ENCODE data around the gene FURIN.
"Not testable (repeated sequence)": the region's sequence is repeated elsewhere in the genome, so short reads cannot be mapped to it uniquely, and the experiment has no call there.

The FURIN gene

DNA sequence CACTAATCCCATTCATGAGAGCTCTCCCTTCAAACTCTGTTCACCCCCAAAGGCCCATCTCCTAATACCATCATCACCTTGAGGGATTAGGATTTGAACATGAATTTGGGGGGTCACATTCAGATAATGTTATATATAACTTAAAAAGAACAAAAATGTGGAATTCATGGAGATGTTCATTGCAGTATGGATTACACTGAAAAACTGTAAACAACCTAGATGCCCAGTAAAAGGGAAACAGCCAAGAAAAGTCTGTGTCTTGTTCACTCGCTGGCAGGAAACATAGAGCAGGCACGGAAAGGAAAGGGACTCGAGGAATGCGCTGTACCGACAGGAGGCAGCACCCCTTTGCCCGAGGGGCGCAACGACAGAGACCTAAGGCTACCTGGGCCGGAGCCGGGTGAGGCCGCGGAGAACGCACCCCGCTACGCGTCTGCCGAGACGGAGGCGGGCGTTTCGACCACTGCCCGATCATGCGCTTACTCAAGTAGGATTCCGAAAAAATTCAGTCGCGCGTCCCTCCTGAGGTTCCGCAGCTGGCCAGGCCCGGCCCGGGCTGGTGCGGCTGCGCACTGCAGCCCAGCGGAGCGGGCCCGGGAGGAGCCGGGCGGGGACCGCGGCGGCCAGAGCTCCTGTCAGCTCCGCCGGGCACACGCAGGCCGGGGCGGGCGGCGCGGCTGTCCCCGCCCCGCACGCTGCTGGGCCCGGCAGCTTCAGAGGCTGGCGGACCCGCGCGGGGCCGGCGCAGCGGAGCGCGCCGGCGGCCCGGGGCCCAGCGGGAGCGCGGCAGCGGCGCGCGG lies 33.9 kb downstream of the FURIN start:
- peak; percentile 92 for DNase-seq (ENCODE audit: low spot score)

DNA sequence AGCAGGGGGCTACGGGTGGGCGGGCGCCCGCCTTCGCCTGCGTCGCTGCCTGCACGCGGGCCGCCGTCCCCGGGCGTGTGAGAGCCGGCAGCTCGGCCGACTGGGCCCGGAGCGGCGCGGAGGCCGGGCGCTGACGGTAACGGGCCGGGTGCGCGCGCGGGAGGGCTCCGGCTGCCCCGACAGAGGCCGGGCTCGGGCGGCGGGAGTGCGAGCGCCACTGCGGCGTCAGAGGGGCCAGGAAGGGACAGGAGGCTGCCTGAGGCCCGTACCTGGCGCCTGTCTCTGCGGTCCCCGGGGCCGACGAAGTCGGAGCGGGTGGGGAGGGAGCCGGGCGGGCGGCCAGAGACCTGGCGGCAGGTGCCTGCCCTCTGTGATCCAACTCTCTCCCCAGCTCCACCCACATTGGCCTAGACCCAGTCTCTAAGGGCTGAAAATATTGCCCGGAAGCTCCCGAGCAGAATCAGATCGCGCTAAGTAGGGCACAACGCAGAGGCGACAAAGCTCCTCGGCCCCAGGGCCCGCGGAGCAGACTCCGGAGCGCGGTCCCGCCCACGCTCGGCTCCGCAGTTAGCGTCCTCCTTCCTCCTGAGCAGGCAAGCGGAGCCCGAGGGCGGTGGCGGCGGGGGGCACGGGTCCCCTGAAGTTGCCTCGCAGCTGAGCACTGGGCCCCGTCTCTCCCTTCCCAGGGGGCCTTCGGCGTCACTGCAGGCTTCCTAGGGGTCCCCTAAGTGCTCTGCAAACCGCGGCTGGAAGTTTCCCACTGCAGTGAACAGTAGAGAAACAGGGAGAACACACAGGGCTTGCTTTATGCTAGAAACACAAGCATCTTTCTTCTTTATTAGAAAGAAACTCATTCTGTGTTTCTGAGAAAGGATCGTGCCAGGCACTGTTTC lies 34.7 kb downstream of the FURIN start, which contains the start of gene MAN2A2:
MAN2A2 (plus strand) TSS at position 463 of the 893 bp plus-strand sequence. CDS start 906 bp downstream, outside the sequence.
- peak; percentile 82 for DNase-seq (ENCODE audit: low spot score)

DNA sequence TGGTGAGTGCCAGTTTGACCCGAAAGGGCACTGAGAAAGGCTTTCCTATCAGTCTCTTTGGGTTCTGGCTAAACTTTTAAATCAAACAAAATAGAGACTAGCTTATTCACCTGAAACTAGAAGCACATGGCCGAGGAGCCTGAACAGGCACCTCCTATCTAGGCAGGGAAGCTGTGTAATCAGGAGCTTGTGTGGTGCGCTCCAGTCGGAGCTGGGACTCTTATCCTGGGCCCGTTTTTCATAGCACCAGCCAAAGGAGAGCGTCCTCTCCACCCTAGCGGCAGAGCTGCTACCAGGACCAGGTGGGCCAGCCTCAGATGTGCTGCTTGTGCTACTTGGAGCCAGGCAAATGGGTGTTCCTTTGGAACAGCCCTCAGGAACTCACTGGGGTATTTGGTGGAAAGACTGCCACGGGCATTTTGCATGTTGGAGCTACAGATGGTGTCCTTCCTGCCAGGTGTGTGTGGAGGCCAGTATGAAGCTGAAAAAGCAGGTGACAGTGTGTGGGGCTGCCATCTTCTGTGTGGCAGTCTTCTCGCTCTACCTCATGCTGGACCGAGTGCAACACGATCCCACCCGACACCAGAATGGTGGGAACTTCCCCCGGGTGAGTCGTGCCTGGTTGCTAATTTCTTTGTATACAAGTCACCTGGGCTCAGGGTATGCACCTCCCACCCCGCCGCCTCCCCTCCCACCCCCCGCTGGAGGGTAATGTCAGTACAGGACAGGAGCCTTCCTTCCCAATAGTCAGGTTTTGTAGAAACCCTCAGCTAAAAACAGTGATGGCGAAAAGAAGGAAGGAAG lies 35.5 kb downstream of the FURIN start:
- no peak for DNase-seq (ENCODE audit: low spot score)

DNA sequence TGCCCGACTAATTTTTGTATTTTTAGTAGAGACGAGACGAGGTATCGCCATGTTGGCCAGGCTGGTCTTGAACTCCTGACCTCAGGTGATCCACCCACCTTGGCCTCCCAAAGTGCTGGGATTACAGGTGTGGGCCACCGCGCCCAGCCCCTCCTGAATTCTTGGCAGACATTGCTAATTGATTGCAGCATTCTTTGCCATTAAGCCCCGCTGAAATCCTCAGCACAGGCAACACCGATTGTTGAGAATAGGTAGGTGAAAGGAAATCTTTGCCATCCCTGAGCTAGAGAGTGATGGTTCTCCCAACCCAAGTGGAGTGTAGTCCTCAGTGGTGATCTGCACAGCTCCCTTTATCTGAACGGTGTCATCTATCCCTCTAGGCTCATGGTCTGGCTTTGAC lies 36.4 kb downstream of the FURIN start:
- DNase-seq (ENCODE audit: low spot score) = no peak

DNA sequence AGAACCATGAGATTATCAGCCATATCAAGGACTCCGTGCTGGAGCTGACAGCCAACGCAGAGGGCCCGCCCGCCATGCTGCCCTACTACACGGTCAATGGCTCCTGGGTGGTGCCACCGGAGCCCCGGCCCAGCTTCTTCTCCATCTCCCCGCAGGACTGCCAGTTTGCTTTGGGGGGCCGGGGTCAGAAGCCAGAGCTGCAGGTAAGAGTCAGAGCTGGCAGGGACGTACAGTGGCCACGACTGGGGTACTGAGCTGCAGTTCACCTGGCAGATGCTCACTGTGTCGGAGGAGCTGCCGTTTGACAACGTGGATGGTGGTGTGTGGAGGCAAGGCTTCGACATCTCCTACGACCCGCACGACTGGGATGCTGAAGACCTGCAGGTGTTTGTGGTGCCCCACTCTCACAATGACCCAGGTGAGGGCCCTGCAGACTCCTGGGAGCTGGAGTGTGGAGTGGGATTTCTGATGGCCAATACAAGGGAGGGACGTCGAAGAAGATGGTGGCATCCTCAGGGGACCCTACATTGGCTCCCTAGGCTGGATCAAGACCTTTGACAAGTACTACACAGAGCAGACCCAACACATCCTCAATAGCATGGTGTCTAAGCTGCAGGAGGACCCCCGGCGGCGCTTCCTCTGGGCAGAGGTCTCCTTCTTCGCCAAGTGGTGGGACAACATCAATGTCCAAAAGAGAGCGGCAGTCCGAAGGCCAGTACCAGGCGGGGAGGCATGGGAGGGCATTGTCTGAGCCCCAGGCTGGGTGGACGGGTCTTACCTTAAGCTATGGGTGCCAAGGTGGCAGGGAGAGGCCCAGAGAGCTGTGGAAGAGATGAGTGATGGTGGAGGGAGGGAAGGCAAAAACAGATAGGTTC lies 37.2 kb downstream of the FURIN start:
- no peak for DNase-seq (ENCODE audit: low spot score)

- DNase-seq (ENCODE audit: low spot score) = no peak
Measured at GRCh38 chr15:90906181-90906849, 37.9 kb downstream of the FURIN start.

DNA sequence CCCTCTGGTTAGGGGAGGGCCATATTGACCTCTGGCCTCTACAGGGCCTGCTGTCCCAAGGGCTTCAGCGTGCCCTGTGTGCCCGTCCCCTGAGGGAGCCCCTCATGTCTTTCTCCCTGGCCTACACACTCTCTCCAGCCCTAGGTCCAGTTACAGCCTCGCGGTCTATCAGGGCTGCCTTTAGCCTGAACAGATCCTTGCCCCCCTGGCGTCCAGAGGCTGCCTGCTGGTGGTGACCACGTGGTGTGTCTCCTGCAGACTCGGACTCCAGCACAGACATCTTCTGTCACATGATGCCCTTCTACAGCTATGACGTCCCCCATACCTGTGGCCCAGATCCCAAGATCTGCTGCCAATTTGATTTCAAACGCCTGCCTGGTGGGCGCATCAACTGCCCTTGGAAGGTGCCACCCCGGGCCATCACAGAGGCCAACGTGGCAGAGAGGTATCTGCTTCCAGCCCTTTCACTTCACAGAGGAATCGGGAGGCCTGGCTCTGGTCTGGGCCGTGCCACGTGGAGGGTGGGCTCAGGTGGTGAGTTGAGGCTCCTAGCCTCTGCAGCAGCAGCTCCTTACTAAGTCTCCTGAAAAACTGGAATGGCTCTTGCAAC lies 38.8 kb downstream of the FURIN start:
- no peak for DNase-seq (ENCODE audit: low spot score)

DNA sequence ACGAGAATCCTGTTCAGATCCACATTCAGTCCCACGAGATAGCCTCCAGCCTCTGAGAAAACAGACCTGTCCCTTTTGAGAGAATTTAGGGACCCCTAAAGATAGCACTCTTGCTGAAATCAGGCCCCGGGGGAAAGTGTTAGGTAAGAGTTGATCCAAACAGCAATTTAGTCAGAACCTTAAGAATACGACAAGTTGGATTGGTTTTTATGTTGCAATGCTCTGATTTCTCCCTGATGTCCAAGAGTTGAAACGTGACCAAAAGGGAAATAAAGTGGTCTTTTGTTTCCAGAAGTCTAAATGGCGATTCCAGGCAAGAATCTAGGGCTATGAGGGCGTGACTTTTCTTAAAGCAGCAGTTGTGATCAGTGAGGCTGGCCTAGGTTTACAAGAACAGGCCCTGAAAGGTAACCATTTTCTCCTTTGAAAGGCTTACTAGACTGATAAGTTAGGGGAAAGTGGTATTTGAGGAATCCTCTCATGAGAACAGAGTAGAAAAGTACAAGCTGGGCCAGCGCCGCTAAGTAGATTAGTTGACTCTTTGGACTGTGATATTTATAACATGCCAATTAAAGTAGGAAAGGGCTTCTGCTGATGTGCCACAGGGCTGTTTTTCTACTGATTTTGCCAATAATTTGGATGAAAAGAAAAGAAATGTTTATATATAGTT lies 39.6 kb downstream of the FURIN start:
- peak; percentile 63 for DNase-seq (ENCODE audit: low spot score)

DNA sequence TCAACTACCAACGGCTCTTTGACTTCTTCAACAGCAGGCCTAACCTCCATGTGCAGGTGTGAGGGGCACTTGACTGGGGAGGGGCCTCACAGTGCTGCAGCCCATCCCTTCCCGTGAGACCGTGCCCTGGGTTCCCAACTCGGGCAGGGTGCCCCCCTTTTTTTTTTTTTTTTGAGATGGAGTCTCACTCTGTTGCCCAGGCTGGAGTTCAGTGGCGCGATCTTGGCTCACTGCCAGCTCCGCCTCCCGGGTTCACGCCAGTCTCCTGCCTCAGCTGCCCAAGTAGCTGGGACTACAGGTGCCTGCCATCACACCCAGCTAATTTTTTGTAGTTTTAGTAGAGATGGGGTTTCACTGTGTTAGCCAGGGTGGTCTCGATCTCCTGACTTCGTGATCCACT lies 41.1 kb downstream of the FURIN start:
- DNase-seq (ENCODE audit: low spot score) = not testable (repeated sequence)

GRCh38 chr15:90909976-90910375 lies 41.6 kb downstream of the FURIN start:
- no peak for DNase-seq (ENCODE audit: low spot score)

- DNase-seq (ENCODE audit: low spot score) = no peak
Measured at GRCh38 chr15:90910441-90911301, 42.3 kb downstream of the FURIN start.

DNA sequence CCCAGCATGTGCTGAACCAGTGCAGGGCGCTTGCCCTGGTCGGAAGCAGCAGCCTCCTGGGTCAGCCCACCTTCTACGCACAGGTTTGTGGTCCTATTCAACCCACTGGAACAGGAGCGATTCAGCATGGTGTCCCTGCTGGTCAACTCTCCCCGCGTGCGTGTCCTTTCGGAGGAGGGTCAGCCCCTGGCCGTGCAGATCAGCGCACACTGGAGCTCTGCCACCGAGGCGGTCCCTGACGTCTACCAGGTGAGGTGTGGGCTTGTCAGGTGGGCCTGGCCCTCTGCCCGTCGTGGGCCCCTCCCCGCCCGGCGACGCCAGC lies 42.9 kb downstream of the FURIN start:
- DNase-seq (ENCODE audit: low spot score) = no peak

DNA sequence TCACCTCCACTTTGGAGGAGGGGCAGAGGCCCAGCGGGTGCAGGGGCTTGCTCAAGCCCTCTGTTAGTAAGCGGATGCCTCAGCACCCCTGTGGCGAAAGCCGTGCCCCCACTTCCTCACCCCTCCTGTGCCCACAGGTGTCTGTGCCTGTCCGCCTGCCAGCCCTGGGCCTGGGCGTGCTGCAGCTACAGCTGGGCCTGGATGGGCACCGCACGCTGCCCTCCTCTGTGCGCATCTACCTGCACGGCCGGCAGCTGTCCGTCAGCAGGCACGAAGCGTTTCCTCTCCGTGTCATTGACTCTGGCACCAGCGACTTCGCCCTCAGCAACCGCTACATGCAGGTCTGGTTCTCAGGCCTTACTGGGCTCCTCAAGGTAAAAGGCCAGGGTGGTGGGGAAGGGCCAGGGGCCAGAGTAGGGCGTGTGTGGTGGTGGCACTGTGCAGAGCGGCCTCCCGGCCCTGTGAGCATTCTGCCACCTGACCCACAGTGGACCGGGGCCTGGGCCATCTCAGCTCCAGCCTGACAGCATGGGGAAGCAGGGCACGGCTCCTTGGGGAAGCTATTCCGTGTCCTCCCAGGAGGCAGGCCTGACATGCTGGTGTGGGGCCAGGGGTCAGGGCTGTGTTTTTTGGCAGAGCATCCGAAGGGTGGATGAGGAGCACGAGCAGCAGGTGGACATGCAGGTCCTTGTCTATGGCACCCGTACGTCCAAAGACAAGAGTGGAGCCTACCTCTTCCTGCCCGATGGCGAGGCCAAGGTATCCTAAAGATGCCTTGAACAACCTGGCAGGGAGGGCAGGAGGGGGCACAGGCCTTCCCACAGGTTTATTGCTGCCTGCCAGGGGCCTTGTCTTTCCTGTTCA lies 43.8 kb downstream of the FURIN start:
- DNase-seq (ENCODE audit: low spot score) = no peak

- no peak for DNase-seq (ENCODE audit: low spot score)
Measured at GRCh38 chr15:90912770-90913075, 44.3 kb downstream of the FURIN start.

GRCh38 chr15:90913398-90913944 lies 45.1 kb downstream of the FURIN start:
- DNase-seq (ENCODE audit: low spot score) = no peak

DNA sequence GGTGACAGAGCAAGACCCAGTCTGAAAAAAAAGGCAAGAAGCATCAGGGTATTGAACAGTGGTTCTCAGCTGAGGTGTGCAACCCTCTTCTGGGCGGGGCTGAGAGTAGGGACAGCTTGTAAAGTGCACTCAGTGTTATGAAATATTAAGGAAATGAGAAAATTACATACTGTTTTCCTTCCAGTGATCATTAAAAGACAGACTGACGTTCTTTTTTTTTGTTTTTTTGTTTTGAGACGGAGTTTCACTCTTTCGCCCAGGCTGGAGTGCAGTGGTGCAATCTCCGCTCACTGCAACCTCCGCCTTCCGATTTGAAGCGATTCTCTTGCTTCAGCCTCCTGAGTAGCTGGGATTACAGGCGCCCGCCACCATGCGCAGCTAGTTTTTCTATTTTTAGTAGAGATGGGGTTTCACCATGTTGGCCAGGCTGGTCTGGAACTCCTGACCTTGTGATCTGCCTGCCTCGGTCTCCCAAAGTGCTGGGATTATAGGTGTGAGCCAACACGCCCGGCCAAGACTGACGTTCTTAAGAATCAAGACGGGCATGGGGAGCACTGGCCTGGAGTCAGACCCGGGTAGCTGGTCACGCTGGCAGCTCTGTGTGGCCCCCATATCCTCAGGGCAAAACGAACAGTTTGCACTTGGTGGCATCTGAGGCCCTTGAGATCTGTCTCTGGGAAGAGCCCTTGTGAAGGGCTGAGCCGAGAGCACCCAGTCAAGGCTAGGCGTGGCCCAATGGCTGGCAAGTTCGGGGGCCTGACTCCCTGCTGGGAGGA lies 46.1 kb downstream of the FURIN start:
- no peak for DNase-seq (ENCODE audit: low spot score)
